Endothelial cell of umbilical vein (primary cell): Measurements from ENCODE around the gene CRELD1. TPM values are rescaled to one million over a fixed set of nuclear protein-coding genes. Genes with fewer than 3 reads are reported as not detected.

ENCODE experiments used
- Bru-seq: library from RNA; stranded (reverse); fragments of 400-500 nt; gene quantifications from one replicate; lab custom pipeline; 2021; lab: Mats Ljungman, UMichigan
- BruChase-seq, 2 experiments: library from RNA; stranded (reverse); fragments of 400-500 nt; gene quantifications; one replicate each; lab custom pipeline; 2021; lab: Mats Ljungman, UMichigan
- BruUV-seq: library from RNA; stranded (reverse); fragments of 400-500 nt; replicated peaks from 2 replicates; lab custom pipeline; 2021; lab: Mats Ljungman, UMichigan
- CTCF ChIA-PET: fragments of 300-600, 350-600 bp; sonication (Branson Sonifier 250); formaldehyde crosslinking; loops from one replicate; lab custom pipeline; 2021; ENCODE audit warnings: antibody characterized with exemption, inconsistent platforms; lab: Charles Lee
- POLR2A ChIA-PET: fragments of 300-600, 350-600 bp; sonication (Branson Sonifier 250); formaldehyde crosslinking; loops from one replicate; lab custom pipeline; 2021; ENCODE audit warnings: antibody characterized with exemption, inconsistent platforms; lab: Charles Lee
- DNase-seq: peaks from one replicate; pipeline ENCODE4 v3.0.0-alpha.2; 2011; ENCODE audit warnings: low read depth, low spot score
- FAIRE-seq: peaks from 2 replicates; lab custom pipeline; 2011; peaks lifted over from hg19 to GRCh38; lab: Jason Lieb, UNC
- H2AFZ ChIP-seq: 2 replicates; pipeline ENCODE4 v1.6.0; 2012; ENCODE audit warnings: low read depth, low read length, control low read depth, inconsistent platforms
- H3K27ac ChIP-seq: 2 replicates; pipeline ENCODE4 v1.5.1; 2011; ENCODE audit warnings: low read depth, mild to moderate bottlenecking, control low read depth, low read length, moderate library complexity; ENCODE audit not compliant: insufficient read depth
- H3K27me3 ChIP-seq, 2 experiments: 2 replicates each; pipeline versions ENCODE4 v1.6.0 to v1.6.1; 2011; ENCODE audit warnings: low read length in 2 of 2, mixed read lengths in 1 of 2; ENCODE audit not compliant: control insufficient read depth in 2 of 2, insufficient read depth in 2 of 2
- H3K36me3 ChIP-seq, 2 experiments: 2 replicates in 1 of 2; 3 replicates in 1 of 2; pipeline ENCODE4 v1.5.1; 2011; ENCODE audit warnings: low read length in 2 of 2, mild to moderate bottlenecking in 1 of 2, moderate library complexity in 1 of 2; ENCODE audit not compliant: control insufficient read depth in 2 of 2, insufficient read depth in 2 of 2; ENCODE audit errors: extremely low read depth in 1 of 2
- H3K4me1 ChIP-seq: 3 replicates; pipeline ENCODE4 v1.5.1; 2011; ENCODE audit warnings: mild to moderate bottlenecking, low read length; ENCODE audit not compliant: control insufficient read depth, insufficient read depth; ENCODE audit errors: extremely low read depth
- H3K4me2 ChIP-seq: 2 replicates; pipeline ENCODE4 v1.6.1; 2011; ENCODE audit warnings: low read length, control low read depth, mixed read lengths; ENCODE audit not compliant: insufficient read depth
- H3K4me3 ChIP-seq, 3 experiments: fragments of 200-600 bp in 1 of 3; sonication (generic), shearing (Covaris generic) in 1 of 3; replicated peaks in 1 of 3; 2 replicates each; pipeline ENCODE4 v1.5.1; 2011 to 2016; ENCODE audit warnings: control low read depth in 3 of 3, low read length in 3 of 3, mild to moderate bottlenecking in 2 of 3, inconsistent platforms in 1 of 3, low read depth in 1 of 3, moderate library complexity in 1 of 3; ENCODE audit not compliant: insufficient read depth in 1 of 3
- H3K79me2 ChIP-seq: 2 replicates; pipeline ENCODE4 v1.6.0; 2012; ENCODE audit warnings: low read length, inconsistent platforms; ENCODE audit not compliant: control insufficient read depth, insufficient read depth
- H3K9ac ChIP-seq: replicated peaks from 2 replicates; pipeline ENCODE3; 2011; ENCODE audit warnings: low read length, control low read depth; ENCODE audit not compliant: insufficient read depth; ENCODE audit errors: extremely low read depth
- H3K9me1 ChIP-seq: replicated peaks from 3 replicates; pipeline ENCODE4 v1.6.0; 2011; ENCODE audit warnings: mild to moderate bottlenecking, low read length; ENCODE audit not compliant: control insufficient read depth, insufficient read depth; ENCODE audit errors: extremely low read depth
- H3K9me3 ChIP-seq: replicated peaks from 2 replicates; pipeline ENCODE4 v1.5.1; 2012; ENCODE audit warnings: low read length, inconsistent platforms; ENCODE audit not compliant: control insufficient read depth, insufficient read depth
- H4K20me1 ChIP-seq: replicated peaks from 2 replicates; pipeline ENCODE3; 2011; ENCODE audit warnings: mild to moderate bottlenecking, low read length; ENCODE audit not compliant: control insufficient read depth, insufficient read depth; ENCODE audit errors: extremely low read depth
- EZH2 ChIP-seq: IDR thresholded peaks from 2 replicates; pipeline ENCODE4 v1.6.1; 2012; ENCODE audit warnings: borderline replicate concordance, low read depth, mild to moderate bottlenecking, moderate library complexity, low read length, inconsistent platforms; ENCODE audit not compliant: severe bottlenecking
- FOS ChIP-seq: IDR thresholded peaks from 2 replicates; pipeline ENCODE4 v1.6.1; 2011; ENCODE audit warnings: mild to moderate bottlenecking, low read length, moderate library complexity, borderline replicate concordance; ENCODE audit not compliant: insufficient read depth
- GATA2 ChIP-seq: IDR thresholded peaks from 2 replicates; pipeline ENCODE4 v1.7.0; 2011; ENCODE audit warnings: low read depth, mild to moderate bottlenecking, moderate library complexity, mixed read lengths, low read length; ENCODE audit not compliant: insufficient read length, insufficient read depth
- JUN ChIP-seq: IDR thresholded peaks from 2 replicates; pipeline ENCODE4 v1.6.1; 2011; ENCODE audit warnings: borderline replicate concordance, low read depth; ENCODE audit not compliant: insufficient read length, insufficient read depth
- MYC ChIP-seq: IDR thresholded peaks from one replicate; pipeline ENCODE4 v1.6.1; 2011; ENCODE audit warnings: mild to moderate bottlenecking, low read depth, low read length
- POLR2A ChIP-seq: IDR thresholded peaks from 2 replicates; pipeline ENCODE4 v1.6.1; 2012; ENCODE audit warnings: low read depth, mild to moderate bottlenecking, control low read depth, low read length
- POLR2AphosphoS5 ChIP-seq: IDR thresholded peaks from 2 replicates; pipeline ENCODE4 v1.6.1; 2012; ENCODE audit warnings: low read depth, mild to moderate bottlenecking, control low read depth, low read length, moderate library complexity; ENCODE audit not compliant: insufficient read depth
- dilution Hi-C: fragments of 300-500 bp; cut with MboI; formaldehyde crosslinking; loops from one replicate; pipeline ENCODE4 v1.15.0; 2019; ENCODE audit warnings: low sequenced_read_pairs; ENCODE audit not compliant: extremely low pct_ligation_motif_present
- intact Hi-C: fragments of 100-400 bp; cut with micrococcal nuclease; formaldehyde crosslinking; loops from one replicate; pipeline ENCODE4 v1.10.0; 2022
- long read RNA-seq: library from polyadenylated mRNA; stranded (forward); transcript quantifications from one replicate; pipeline ENCODE4 v2.0.0, GENCODE V29; 2021
- polyA minus RNA-seq, 3 experiments: library from RNA; depleted of rRNA, polyadenylated mRNA; stranded (reverse); fragments of >200 nt; gene quantifications; 1 replicate in 1 of 3; 2 replicates in 2 of 3; pipeline ENCODE4 v1.2.3, GENCODE V29; 2011
- polyA plus RNA-seq, 4 experiments: library from polyadenylated mRNA; depleted of rRNA in 3 of 4; stranded (reverse) in 3 of 4; unstranded in 1 of 4; fragments of >200 nt; gene quantifications; 2 replicates each; pipeline versions ENCODE4 v1.2.1 to v1.2.3, GENCODE V29; 2011 to 2012; ENCODE audit warnings: missing spikeins in 1 of 4
- total RNA-seq: library from RNA; stranded (reverse); gene quantifications from 2 replicates; pipeline ENCODE4 v1.2.3, GENCODE V29; 2021
- TF ChIP-seq, protein P1 (sequence below), 2 donors: IDR thresholded peaks; 1 replicate in 1 of 2; 2 replicates in 1 of 2; pipeline ENCODE4 v1.5.1; 2011; ENCODE audit warnings: low read length in 2 of 2, mild to moderate bottlenecking in 2 of 2, moderate library complexity in 2 of 2, control low read depth in 1 of 2, inconsistent platforms in 1 of 2, low read depth in 1 of 2; ENCODE audit not compliant: insufficient read depth in 1 of 2; ENCODE audit errors: extremely low read depth in 1 of 2
- TF ChIP-seq, protein P2 (sequence below): IDR thresholded peaks from 2 replicates; pipeline ENCODE4 v1.6.1; 2011; ENCODE audit not compliant: insufficient read depth, insufficient read length

The CRELD1 gene, protein sequence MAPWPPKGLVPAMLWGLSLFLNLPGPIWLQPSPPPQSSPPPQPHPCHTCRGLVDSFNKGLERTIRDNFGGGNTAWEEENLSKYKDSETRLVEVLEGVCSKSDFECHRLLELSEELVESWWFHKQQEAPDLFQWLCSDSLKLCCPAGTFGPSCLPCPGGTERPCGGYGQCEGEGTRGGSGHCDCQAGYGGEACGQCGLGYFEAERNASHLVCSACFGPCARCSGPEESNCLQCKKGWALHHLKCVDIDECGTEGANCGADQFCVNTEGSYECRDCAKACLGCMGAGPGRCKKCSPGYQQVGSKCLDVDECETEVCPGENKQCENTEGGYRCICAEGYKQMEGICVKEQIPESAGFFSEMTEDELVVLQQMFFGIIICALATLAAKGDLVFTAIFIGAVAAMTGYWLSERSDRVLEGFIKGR
- total RNA-seq (21.6 and 27.3 TPM in 2 replicates), polyA plus RNA-seq (41.2 and 43.9 TPM in 2 replicates), polyA minus RNA-seq (29.4 and 29.7 TPM in 2 replicates), Bru-seq, nascent RNA (percentile 46 among the genes with signal in this experiment), BruChase-seq, experiment 1, labeled RNA remaining after a 6-hour chase (percentile 60 among the genes with signal in this experiment), BruChase-seq, experiment 2, labeled RNA remaining after a 2-hour chase (percentile 56 among the genes with signal in this experiment)
- 36.7 and 38.8 TPM in 2 replicates for polyA plus RNA-seq (2011; cell fraction: cytosol; rRNA removed)
- 45.8 and 46.8 TPM in 2 replicates for polyA plus RNA-seq (2011; cell fraction: nucleus; rRNA removed)
- 16.0 and 28.7 TPM in 2 replicates for polyA plus RNA-seq (2012)
- polyA minus RNA-seq (2011; cell fraction: cytosol; rRNA and poly(A)+ RNA removed) = 5.7 TPM
- 7.5 and 7.8 TPM in 2 replicates for polyA minus RNA-seq (2011; cell fraction: nucleus; rRNA and poly(A)+ RNA removed)
- long read RNA-seq, transcript CRELD1-206 (11 exons, 1,778 nt) = major isoform, 34 of 97 reads
- long read RNA-seq, transcript CRELD1-202 (10 exons, 2,696 nt) = minor isoform, 7 of 97 reads
- long read RNA-seq, transcript CRELD1-203 (11 exons, 1,728 nt) = minor isoform, 23 of 97 reads
- long read RNA-seq, partial matches to known transcripts = 12 of 97 reads
- long read RNA-seq, other reads (novel, unspliced or antisense) = 20 of 97 reads

DNA sequence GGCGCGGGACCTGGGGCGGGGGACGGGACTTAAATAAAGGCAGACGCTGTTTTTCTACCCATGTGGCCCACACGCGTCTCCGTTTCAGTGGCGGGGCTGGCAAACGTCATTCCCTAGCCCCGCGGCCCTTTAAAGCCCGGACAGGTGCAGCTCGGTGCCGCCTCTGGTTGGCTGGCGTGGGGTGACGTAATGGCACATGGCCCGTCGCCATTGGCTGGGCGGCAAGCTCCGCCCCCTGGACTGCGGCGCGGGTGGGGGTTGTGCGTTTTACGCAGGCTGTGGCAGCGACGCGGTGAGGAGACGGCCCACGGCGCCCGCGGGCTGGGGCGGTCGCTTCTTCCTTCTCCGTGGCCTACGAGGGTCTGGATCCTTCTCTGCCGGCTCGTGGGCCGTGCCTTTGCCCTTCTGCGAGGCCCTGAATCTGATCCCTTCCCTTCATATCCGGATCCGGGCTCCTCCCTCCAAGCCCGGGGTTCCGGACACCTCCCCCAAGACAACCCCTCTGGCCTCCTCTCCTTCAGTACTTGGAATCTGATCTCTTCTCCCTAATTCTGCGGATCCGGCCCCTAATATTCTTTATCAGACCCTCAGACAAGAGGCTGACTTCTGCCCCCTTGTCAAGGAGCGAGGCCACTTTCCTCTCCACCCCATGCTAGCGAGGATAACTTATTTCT is at the start of gene CRELD1:
TSS of gene CRELD1 (plus strand) at position 274 of the 674 bp plus-strand sequence. CDS start 605 bp downstream, outside the sequence.
- POLR2A ChIA-PET = interaction anchor here (1.0 to 1.9 kb wide), 5 partner anchors 13 to 141 kb away, joined by 3 to 14 read pairs (median 3); partner anchors contain the start of genes ARPC4 and JAGN1

More for the DNA sequence above, at the start of gene CRELD1:
- Histone ChIP-seq H2AFZ (peak within 1 kb of the TSS; percentile 95), H3K4me1 (peaks cover 16% of the 10 kb centered on the region), H3K9me3 (no peaks in the 10 kb centered on the region), H3K27me3 (no peaks in the 10 kb centered on the region), H4K20me1 (no peaks in the 10 kb centered on the region), H3K36me3 (peaks cover 2 to 10% of the 10 kb centered on the region in 2 experiments), H3K4me3 (peak within 1 kb of the TSS; percentile 67 to 76 (median 69)), H3K27ac (peak within 1 kb of the TSS; percentile 85), H3K4me2 (peak within 1 kb of the TSS; percentile 64), H3K9ac (peak within 1 kb of the TSS; percentile 91), H3K79me2 (no peaks in the 10 kb centered on the region), H3K9me1 (no peaks in the 10 kb centered on the region)
- DNase-seq = peak; percentile 97
- CTCF ChIA-PET = interaction anchor here (0.7 to 4.0 kb wide), 21 partner anchors 9 to 805 kb away, joined by 3 to 105 read pairs (median 5); partner anchors contain the start of genes ARPC4, IL17RE, OGG1 and TADA3
- peak; percentile 91 for FAIRE-seq
- intact Hi-C loops = loop anchor here (1.0 to 10.0 kb wide), 10 partner anchors 13 to 801 kb away; partner anchors contain the start of genes FANCD2, JAGN1, RPUSD3 and TADA3
- BruUV-seq = no TSS peak
- TF ChIP-seq, protein P1, sequence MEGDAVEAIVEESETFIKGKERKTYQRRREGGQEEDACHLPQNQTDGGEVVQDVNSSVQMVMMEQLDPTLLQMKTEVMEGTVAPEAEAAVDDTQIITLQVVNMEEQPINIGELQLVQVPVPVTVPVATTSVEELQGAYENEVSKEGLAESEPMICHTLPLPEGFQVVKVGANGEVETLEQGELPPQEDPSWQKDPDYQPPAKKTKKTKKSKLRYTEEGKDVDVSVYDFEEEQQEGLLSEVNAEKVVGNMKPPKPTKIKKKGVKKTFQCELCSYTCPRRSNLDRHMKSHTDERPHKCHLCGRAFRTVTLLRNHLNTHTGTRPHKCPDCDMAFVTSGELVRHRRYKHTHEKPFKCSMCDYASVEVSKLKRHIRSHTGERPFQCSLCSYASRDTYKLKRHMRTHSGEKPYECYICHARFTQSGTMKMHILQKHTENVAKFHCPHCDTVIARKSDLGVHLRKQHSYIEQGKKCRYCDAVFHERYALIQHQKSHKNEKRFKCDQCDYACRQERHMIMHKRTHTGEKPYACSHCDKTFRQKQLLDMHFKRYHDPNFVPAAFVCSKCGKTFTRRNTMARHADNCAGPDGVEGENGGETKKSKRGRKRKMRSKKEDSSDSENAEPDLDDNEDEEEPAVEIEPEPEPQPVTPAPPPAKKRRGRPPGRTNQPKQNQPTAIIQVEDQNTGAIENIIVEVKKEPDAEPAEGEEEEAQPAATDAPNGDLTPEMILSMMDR (IDR thresholded peaks at IDR 0.05; ENCODE audit: extremely low read depth in 1 of 2, insufficient read depth in 1 of 2, low read depth in 1 of 2, low read length in 2 of 2) = peak in 1 of 2 donors; percentile 8
- no peak for TF ChIP-seq GATA2
- TF ChIP-seq POLR2A = peak; percentile 91
- peak; percentile 12 for TF ChIP-seq JUN
- no peak for TF ChIP-seq MYC
- TF ChIP-seq POLR2AphosphoS5 = peak; percentile 90
- TF ChIP-seq FOS = no peak
- no peak for TF ChIP-seq EZH2
- TF ChIP-seq, protein P2, sequence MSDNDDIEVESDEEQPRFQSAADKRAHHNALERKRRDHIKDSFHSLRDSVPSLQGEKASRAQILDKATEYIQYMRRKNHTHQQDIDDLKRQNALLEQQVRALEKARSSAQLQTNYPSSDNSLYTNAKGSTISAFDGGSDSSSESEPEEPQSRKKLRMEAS = peak; percentile 79
- dilution Hi-C loops = no loop called here
